ENCODE data around the gene UGT2B11.
"Not testable (repeated sequence)": the region's sequence is repeated elsewhere in the genome, so short reads cannot be mapped to it uniquely, and the experiment has no call there.

Gene UGT2B11

GRCh38 chr4:69170233-69171134 lies 44.1 kb downstream of the UGT2B11 start:
- not testable (repeated sequence) for DNase-seq (ENCODE audit: low read depth in 2 of 3, low spot score in 2 of 3)

GRCh38 chr4:69169171-69169570 lies 45.4 kb downstream of the UGT2B11 start:
- not testable (repeated sequence) for DNase-seq (ENCODE audit: low read depth in 2 of 3, low spot score in 2 of 3)

- DNase-seq (ENCODE audit: low read depth in 2 of 3, low spot score in 2 of 3): no peak
Observed at GRCh38 chr4:69167300-69167699, 47.2 kb downstream of the UGT2B11 start.

GRCh38 chr4:69166376-69166775 lies 48.2 kb downstream of the UGT2B11 start:
- DNase-seq (ENCODE audit: low read depth in 2 of 3, low spot score in 2 of 3): not testable (repeated sequence)

GRCh38 chr4:69165707-69166106 lies 48.8 kb downstream of the UGT2B11 start:
- not testable (repeated sequence) for DNase-seq (ENCODE audit: low read depth in 2 of 3, low spot score in 2 of 3)

GRCh38 chr4:69156913-69157312 lies 57.6 kb downstream of the UGT2B11 start:
- DNase-seq (ENCODE audit: low read depth in 2 of 3, low spot score in 2 of 3): no peak

GRCh38 chr4:69154021-69154420 lies 60.5 kb downstream of the UGT2B11 start:
- DNase-seq (ENCODE audit: low read depth in 2 of 3, low spot score in 2 of 3): no peak

All from activated CD8-positive, alpha-beta memory T cell treated with anti-CD3 and anti-CD28 coated beads for 48 hours (primary cell).